Measurements from ENCODE around the gene COL8A1.

COL8A1 gene

DNA sequence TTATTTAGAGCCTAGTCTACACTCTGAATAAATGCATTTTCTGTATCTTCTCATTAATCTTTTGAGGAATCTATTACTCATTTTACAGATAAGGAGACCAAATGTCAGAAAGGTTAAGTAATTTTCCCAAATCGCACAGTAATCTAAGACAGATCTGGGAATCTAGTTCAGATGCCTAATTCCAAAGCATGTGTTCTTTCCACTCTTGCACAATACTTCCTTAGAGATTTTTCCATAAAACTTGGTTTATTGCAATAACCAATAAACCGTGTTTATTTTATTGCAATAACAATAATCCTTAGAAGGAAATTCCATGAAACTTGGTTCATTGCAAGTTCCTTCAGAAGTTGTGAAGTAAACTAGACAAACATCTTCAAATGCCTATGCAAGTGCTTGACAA is 17.4 kb upstream of the COL8A1 start:
- Histone ChIP-seq H3K79me2 (ENCODE audit: low read length) (no peaks in the 10 kb centered on the region), H3K9me3 (ENCODE audit: insufficient read depth, low read length) (no peaks in the 10 kb centered on the region), H3K4me3 (ENCODE audit: low read length) (no peak overlapping the region), H3K4me2 (ENCODE audit: low read length) (no peak overlapping the region), H3K9ac (ENCODE audit: low read length) (no peak overlapping the region), H3K27me3 (ENCODE audit: low read depth, low read length) (no peaks in the 10 kb centered on the region), H3K4me1 (ENCODE audit: low read length) (no peaks in the 10 kb centered on the region), H3K36me3 (replicated peaks; ENCODE audit: low read depth, low read length) (no peaks in the 10 kb centered on the region), H2AFZ (ENCODE audit: low read depth, low read length) (no peak overlapping the region), H4K20me1 (ENCODE audit: insufficient read depth, low read length) (no peaks in the 10 kb centered on the region), H3K27ac (ENCODE audit: low read length) (no peak overlapping the region)
- no peak for TF ChIP-seq EZH2phosphoT487 (IDR thresholded peaks at IDR 0.05; ENCODE audit: low read depth)
- TF ChIP-seq, protein P1, sequence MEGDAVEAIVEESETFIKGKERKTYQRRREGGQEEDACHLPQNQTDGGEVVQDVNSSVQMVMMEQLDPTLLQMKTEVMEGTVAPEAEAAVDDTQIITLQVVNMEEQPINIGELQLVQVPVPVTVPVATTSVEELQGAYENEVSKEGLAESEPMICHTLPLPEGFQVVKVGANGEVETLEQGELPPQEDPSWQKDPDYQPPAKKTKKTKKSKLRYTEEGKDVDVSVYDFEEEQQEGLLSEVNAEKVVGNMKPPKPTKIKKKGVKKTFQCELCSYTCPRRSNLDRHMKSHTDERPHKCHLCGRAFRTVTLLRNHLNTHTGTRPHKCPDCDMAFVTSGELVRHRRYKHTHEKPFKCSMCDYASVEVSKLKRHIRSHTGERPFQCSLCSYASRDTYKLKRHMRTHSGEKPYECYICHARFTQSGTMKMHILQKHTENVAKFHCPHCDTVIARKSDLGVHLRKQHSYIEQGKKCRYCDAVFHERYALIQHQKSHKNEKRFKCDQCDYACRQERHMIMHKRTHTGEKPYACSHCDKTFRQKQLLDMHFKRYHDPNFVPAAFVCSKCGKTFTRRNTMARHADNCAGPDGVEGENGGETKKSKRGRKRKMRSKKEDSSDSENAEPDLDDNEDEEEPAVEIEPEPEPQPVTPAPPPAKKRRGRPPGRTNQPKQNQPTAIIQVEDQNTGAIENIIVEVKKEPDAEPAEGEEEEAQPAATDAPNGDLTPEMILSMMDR (IDR thresholded peaks at IDR 0.05; ENCODE audit: low read depth, low read length) = no peak

DNA sequence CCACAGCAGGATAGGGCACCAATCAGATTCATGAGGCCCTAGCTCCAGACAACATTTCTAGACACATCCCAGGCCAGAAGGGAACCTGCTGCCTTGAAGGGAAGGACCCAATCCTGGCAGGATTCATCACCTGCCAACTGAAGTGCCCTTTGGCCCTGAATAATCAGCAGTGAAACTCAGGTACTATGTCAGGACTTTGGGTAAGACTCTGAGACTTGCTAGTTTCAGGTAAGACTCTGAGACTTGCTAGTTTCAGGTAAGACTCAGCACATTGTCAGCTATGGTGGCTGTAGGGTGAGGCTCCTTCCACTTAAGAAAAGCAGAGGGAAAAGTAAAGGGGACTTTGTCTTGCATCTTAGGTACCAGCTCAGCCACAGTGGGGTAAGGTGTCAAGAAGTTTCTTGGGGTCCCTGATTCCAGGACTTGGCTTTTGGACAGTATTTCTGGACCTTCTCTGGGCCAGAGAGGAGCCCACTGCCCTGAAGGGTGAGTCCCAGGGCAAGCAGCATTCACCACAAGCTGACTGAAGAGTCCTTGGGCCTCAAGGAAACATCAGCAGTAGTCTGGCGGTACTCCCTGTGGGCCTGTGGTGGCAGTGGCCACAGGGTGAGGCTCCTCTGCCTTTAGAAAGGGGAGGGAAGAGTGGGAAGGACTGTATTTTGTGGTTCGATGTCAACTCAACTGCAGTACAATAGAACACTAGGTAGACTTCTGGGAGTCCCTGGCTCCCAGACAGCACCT is 13.7 kb upstream of the COL8A1 start:
- TF ChIP-seq, protein P1 (IDR thresholded peaks at IDR 0.05; ENCODE audit: low read depth, low read length) = no peak
- TF ChIP-seq EZH2phosphoT487 (IDR thresholded peaks at IDR 0.05; ENCODE audit: low read depth) = no peak
- H2AFZ ChIP-seq (ENCODE audit: low read depth, low read length) = no peak overlapping the region
- no peak overlapping the region for H3K27ac ChIP-seq (ENCODE audit: low read length)
- no peaks in the 10 kb centered on the region for H4K20me1 ChIP-seq (ENCODE audit: insufficient read depth, low read length)
- no peak overlapping the region for H3K4me2 ChIP-seq (ENCODE audit: low read length)
- H3K4me1 ChIP-seq (ENCODE audit: low read length) = no peaks in the 10 kb centered on the region
- no peaks in the 10 kb centered on the region for H3K9me3 ChIP-seq (ENCODE audit: insufficient read depth, low read length)
- no peak overlapping the region for H3K9ac ChIP-seq (ENCODE audit: low read length)
- no peaks in the 10 kb centered on the region for H3K79me2 ChIP-seq (ENCODE audit: low read length)
- H3K4me3 ChIP-seq (ENCODE audit: low read length) = no peak overlapping the region
- no peaks in the 10 kb centered on the region for H3K27me3 ChIP-seq (ENCODE audit: low read depth, low read length)
- H3K36me3 ChIP-seq (replicated peaks; ENCODE audit: low read depth, low read length) = no peaks in the 10 kb centered on the region

DNA sequence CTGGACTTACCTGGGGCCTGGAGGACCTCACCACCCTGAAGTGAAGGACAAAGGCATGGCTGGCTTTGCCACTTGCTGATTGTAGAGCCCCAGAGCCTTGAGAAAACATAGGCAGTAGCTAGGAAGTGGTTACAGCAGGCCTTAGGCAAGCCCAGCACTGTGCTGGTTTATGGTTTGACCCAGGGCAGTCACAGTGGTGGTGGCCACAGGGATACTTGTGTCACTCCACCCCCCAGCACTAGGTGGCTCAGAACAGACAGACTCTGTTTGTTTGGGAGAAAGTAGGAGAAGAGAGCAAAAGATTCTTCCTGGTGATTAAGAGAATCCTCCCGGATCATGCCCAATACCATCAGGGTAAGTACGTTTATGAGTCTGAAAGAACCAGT is 13.2 kb upstream of the COL8A1 start:
- Histone ChIP-seq H3K9ac (ENCODE audit: low read length) (no peak overlapping the region), H3K4me3 (ENCODE audit: low read length) (no peak overlapping the region), H2AFZ (ENCODE audit: low read depth, low read length) (no peak overlapping the region), H3K27ac (ENCODE audit: low read length) (no peak overlapping the region), H3K4me1 (ENCODE audit: low read length) (no peaks in the 10 kb centered on the region), H3K9me3 (ENCODE audit: insufficient read depth, low read length) (no peaks in the 10 kb centered on the region), H3K4me2 (ENCODE audit: low read length) (no peak overlapping the region), H3K36me3 (replicated peaks; ENCODE audit: low read depth, low read length) (no peaks in the 10 kb centered on the region), H4K20me1 (ENCODE audit: insufficient read depth, low read length) (no peaks in the 10 kb centered on the region), H3K27me3 (ENCODE audit: low read depth, low read length) (no peaks in the 10 kb centered on the region), H3K79me2 (ENCODE audit: low read length) (no peaks in the 10 kb centered on the region)
- no peak for TF ChIP-seq EZH2phosphoT487 (IDR thresholded peaks at IDR 0.05; ENCODE audit: low read depth)
- TF ChIP-seq, protein P1 (IDR thresholded peaks at IDR 0.05; ENCODE audit: low read depth, low read length) = no peak

DNA sequence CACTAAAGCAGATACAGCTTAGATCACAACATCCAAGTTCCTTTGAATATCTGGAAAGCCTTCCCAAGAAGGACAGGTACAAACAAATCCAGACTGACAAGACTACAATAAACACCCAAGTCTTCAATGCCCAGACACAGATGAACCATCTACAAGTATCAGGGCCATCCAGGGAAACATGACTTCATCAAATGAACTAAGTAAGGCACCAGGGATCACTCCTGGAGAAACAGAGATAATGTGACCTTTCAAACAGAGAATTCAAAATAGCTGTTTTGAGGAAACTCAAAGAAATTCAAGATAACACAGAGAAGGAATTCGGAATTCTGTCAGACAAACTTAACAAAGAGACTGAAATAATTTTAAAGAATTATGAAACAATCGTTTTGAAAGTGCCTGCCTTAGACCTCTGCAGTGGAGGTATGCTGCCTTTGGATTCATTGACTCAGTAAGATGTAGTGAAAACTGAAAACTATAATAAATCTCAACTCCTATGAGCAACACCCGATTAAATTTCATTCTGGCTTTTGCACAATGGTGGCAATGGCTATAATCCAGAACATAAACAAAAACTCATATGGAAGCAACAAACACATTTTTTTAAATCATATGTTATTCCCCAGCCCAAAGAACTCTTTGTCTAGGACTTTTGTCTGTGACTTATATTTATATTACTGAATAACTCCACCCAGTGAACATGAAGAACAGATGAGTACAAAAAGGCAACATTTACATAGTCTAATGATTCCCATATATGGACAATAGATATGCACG is 12.6 kb upstream of the COL8A1 start:
- no peak overlapping the region for H3K27ac ChIP-seq (ENCODE audit: low read length)
- H3K4me1 ChIP-seq (ENCODE audit: low read length) = no peaks in the 10 kb centered on the region
- TF ChIP-seq EZH2phosphoT487 (IDR thresholded peaks at IDR 0.05; ENCODE audit: low read depth) = no peak
- TF ChIP-seq, protein P1 (IDR thresholded peaks at IDR 0.05; ENCODE audit: low read depth, low read length) = no peak
- H3K4me3 ChIP-seq (ENCODE audit: low read length) = no peak overlapping the region
- no peaks in the 10 kb centered on the region for H3K27me3 ChIP-seq (ENCODE audit: low read depth, low read length)
- no peak overlapping the region for H2AFZ ChIP-seq (ENCODE audit: low read depth, low read length)
- no peaks in the 10 kb centered on the region for H3K79me2 ChIP-seq (ENCODE audit: low read length)
- no peaks in the 10 kb centered on the region for H4K20me1 ChIP-seq (ENCODE audit: insufficient read depth, low read length)
- no peak overlapping the region for H3K4me2 ChIP-seq (ENCODE audit: low read length)
- H3K9me3 ChIP-seq (ENCODE audit: insufficient read depth, low read length) = no peaks in the 10 kb centered on the region
- no peaks in the 10 kb centered on the region for H3K36me3 ChIP-seq (replicated peaks; ENCODE audit: low read depth, low read length)
- H3K9ac ChIP-seq (ENCODE audit: low read length) = no peak overlapping the region
